GM21360 (cell line): ENCODE results near the gene GLI3.

Experiments
- ATAC-seq: cut with Tn5 transposase; IDR thresholded peaks from one replicate; pipeline ENCODE4 v1.9.1; 2021; ENCODE audit warnings: mild to moderate bottlenecking, moderate library complexity; ENCODE audit not compliant: unreplicated experiment

Gene GLI3

DNA sequence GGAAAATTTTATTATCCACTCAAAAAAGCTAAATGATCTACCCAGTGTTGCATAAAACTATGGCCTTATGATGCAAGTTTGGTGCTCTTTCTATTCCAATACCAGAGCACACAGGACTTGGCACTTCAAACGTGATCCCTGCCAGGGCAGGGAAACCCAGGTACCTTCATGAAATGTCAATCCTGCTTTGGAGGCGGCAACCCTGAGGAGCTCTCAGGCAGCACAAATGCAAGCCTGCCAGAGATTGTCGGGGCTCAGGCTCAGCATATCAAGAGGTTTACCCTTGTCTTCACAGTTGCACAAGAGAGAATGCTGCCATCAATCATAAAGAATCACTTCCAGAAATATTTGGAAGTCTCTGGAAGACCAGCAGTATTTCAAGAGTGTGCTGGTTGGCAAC is 151.5 kb downstream of the GLI3 start:
- no peak for ATAC-seq

- ATAC-seq: no peak
Observed at GRCh38 chr7:42084263-42084662, 152.7 kb downstream of the GLI3 start.

DNA sequence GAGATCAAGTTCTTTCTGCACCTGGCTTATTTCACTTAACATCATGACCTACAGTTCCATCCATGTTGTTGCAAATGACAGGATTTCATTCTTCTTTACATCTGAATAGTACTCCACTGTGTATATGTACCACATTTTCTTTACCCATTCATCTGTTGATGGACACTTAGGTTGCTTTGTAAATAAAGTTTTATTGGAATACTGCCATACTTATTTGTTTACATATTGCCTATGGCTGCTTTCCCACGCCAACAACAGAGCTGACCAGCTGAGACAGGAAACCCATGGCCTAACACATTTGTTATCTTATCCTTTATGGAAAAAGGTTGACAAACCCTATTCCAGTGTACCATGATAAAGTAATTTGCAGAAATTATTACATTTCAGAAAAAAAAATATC is 153.7 kb downstream of the GLI3 start:
- no peak for ATAC-seq

GRCh38 chr7:42082144-42082543 is 154.9 kb downstream of the GLI3 start:
- no peak for ATAC-seq

- ATAC-seq: no peak
Observed at GRCh38 chr7:42081671-42082070, 155.3 kb downstream of the GLI3 start.

- ATAC-seq: no peak
Observed at GRCh38 chr7:42080841-42081586, 156.0 kb downstream of the GLI3 start.

- no peak for ATAC-seq
Observed at GRCh38 chr7:42077271-42078135, 159.5 kb downstream of the GLI3 start.

DNA sequence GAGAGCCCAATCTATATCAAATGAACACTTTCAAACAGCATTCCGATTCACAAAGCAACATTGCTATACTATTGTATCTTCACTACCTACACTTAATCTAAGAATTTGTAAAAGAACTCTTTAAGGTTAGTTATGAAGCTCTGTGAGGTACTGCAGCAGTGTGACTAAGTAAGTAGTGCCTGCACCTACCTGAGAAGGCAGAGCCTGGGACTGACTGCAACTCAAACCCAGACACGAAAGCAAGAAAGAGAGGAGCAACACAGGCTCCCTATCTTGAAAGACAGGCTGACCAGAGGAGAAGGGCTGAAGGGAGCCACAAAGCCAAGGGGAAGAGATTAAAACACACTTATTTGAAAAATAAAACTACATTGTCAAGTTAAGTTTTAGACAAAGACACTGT is 160.1 kb downstream of the GLI3 start:
- ATAC-seq: no peak

DNA sequence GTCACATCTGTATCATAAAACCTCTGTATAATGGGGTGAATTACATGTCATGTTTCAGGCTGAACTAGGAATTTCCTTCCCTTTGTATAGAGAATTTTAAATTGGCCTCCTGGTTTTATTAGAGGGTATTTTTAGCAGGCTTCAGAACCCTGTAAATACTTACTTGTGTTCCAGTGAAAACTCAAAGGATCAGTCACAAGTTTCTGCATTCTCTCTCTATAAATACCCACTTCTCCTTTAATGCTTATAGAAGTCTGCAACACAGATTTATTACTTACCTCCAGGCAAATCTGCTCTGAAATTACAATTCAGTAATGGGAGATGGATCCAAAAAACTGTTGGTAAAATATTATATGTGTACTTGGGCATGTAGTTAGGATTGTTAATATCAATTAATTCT is 161.6 kb downstream of the GLI3 start:
- ATAC-seq: no peak

GRCh38 chr7:42074076-42074475 is 162.9 kb downstream of the GLI3 start:
- ATAC-seq: no peak

DNA sequence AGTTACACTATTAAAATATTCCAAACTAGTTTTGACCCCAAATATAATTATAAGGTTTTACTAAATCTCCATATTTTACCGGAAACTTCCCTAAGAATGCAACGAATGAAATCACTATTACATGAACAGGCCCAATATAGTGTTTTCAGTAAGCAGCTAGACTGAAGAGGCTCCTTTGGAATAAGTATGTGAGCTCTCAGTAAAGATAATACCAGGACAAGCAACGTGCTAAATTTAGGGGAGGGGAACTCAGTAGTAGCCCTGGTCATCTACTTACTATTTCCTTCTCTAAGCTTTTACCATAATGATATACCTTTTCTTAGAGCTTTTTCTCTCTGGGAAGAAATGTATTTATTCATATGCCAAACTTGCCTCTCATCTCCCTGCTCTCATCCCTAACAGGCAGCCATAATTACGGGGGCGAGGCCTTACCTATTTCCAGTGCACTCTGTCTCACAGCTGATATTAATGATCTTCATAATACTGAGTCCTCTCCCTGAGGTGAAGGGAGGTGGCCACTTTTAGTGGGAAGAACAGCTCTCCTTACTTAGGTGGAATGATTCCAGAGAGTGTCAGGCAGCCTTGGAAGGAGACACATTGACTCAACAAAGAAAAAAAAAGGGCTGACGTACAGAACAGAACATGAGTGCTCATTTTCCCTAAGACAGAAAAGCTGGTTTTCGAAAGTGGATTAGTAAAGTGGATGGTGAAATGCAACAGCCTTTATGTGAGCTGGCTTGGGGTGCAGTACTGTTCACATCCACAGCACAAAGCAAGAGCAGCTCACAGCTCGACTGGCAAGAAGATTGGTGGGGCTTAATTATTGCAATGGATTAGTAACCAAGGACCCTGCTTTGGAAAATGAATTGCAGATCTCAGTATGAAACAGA is 165.4 kb downstream of the GLI3 start:
- no peak for ATAC-seq

DNA sequence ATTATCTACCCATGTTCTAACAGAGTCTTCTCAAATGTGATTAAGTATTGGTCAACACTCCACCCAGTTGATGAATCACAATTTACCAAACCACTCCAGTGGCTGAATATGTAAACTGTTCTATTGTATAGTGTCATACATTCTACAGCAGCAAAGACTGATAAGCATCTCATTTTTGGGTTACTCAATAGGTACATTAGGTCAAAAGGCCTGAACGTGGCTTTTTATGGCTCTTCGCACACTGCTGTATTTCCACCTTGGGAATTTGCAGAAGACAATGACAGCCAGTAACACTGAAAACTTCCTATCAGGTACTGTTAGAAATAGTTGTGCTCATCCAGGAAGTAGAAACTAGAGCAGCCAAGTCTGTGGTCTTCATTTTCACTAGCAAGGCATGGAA is 166.9 kb downstream of the GLI3 start:
- ATAC-seq: no peak

DNA sequence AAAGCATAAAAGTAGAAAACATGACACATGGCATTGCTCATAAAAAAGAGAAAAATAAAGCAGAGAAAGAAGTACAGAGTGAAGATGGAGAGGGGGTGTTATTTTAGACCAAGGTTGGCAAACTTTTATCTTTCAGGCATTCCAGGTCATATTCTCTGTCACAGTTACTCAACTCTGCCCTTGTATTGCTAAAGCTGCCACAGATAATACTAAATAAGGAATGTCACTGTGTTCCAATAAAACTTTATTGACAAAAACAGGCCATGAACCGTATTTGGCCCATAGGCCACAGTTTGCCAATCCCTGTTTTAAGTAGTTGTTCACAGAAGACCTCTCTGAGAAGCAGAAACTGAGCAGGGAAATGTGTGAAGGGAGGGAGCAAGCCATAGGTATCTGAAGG is 167.4 kb downstream of the GLI3 start:
- ATAC-seq: no peak

GRCh38 chr7:42068554-42069280 is 168.3 kb downstream of the GLI3 start:
- ATAC-seq: no peak

GRCh38 chr7:42065942-42066341 is 171.1 kb downstream of the GLI3 start:
- ATAC-seq: no peak

DNA sequence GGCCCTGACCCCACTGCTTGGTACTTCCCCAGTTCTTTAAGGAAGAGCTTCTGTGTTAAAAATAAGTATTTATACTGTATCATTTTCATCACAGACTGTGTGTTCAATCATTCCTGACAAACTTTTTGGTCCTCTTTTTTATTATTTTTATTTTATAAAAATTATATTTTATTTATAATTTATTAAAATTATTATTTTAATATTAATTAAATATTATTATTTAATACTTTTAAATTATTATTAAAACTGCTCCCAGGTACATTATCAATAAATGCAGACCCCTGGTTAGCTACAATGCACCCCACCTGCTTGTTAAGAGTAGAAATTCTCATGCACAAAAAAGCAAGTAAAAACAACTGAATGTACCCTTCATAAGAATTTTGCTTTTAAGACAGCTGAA is 172.0 kb downstream of the GLI3 start:
- ATAC-seq: no peak

GRCh38 chr7:42064534-42064933 is 172.5 kb downstream of the GLI3 start:
- ATAC-seq: no peak

GRCh38 chr7:42059275-42059674 is 177.7 kb downstream of the GLI3 start:
- no peak for ATAC-seq

DNA sequence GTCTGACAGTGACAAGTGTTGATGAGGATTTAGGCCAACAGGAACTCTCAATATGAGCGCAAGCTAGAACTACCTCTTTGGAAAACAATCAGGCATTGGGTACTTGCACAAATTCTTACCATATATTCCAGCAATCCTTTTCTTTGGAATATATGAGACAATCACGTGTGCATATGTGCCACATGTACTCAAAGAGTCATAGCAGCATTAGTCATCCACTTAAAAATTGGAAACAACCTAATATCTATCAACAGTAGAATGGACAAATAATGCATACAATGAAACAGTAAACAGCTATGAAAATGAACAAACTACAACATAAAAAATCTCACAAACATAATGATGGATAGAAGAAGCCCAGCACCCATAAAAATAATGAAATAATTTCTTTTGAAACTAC is 179.7 kb downstream of the GLI3 start:
- ATAC-seq: no peak

DNA sequence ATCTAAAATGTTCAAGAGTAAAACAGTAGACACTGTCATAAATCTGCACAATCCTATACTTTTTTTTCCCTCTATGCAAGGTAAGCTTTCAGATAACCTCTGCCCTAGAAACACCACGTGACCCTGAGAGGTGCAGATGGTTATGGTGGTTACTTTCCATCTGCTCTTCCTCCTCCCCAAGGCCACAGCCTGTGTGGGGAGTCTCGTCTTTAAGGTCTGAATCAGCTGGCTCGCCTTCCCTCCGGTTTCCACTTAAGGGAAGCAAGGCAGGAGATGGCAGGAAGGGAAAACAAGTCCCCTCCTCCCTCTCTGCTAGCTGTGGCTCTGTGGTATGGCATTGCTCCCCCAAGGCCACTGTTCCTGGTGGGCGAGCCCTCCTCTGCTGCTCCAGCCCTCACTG is 181.8 kb downstream of the GLI3 start:
- ATAC-seq: no peak

- no peak for ATAC-seq
Observed at GRCh38 chr7:42053834-42054233, 183.2 kb downstream of the GLI3 start.
